Keratinocyte (primary cell): ENCODE data around the gene NHSL1. TPM values are rescaled to one million over a fixed set of nuclear protein-coding genes. Genes with fewer than 3 reads are reported as not detected.

ENCODE experiments used
- DNase-seq: peaks from one replicate; pipeline ENCODE4 v3.0.0-alpha.2; 2011; ENCODE audit warnings: low read depth, missing footprints, low spot score
- FAIRE-seq: peaks from 2 replicates; lab custom pipeline; 2011; peaks lifted over from hg19 to GRCh38; lab: Jason Lieb, UNC
- H2AFZ ChIP-seq: 2 replicates; pipeline ENCODE4 v1.6.0; 2012; ENCODE audit warnings: low read length, control low read depth, inconsistent platforms; ENCODE audit not compliant: control insufficient read depth
- H3K27ac ChIP-seq: 2 replicates; pipeline ENCODE4 v1.5.1; 2011; ENCODE audit warnings: low read length; ENCODE audit not compliant: control insufficient read depth, insufficient read depth
- H3K27me3 ChIP-seq: 3 replicates; pipeline ENCODE4 v1.6.0; 2011; ENCODE audit warnings: low read length; ENCODE audit not compliant: control insufficient read depth, insufficient read depth; ENCODE audit errors: extremely low read depth
- H3K36me3 ChIP-seq, 2 experiments: 2 replicates in 1 of 2; 3 replicates in 1 of 2; pipeline ENCODE4 v1.5.1; 2011; ENCODE audit warnings: low read length in 2 of 2, mild to moderate bottlenecking in 1 of 2; ENCODE audit not compliant: control insufficient read depth in 2 of 2, insufficient read depth in 2 of 2; ENCODE audit errors: extremely low read depth in 1 of 2
- H3K4me1 ChIP-seq: 3 replicates; pipeline ENCODE4 v1.5.1; 2011; ENCODE audit warnings: low read length; ENCODE audit not compliant: control insufficient read depth, insufficient read depth; ENCODE audit errors: extremely low read depth
- H3K4me2 ChIP-seq: 3 replicates; pipeline ENCODE4 v1.6.0; 2011; ENCODE audit warnings: low read depth, low read length; ENCODE audit not compliant: control insufficient read depth, insufficient read depth; ENCODE audit errors: extremely low read depth
- H3K4me3 ChIP-seq, 3 experiments: fragments of 200-600 bp in 1 of 3; sonication (generic) in 1 of 3; 2 replicates in 2 of 3; 3 replicates in 1 of 3; pipeline ENCODE4 v1.5.1; 2011 to 2016; ENCODE audit warnings: low read length in 3 of 3, mild to moderate bottlenecking in 3 of 3, control low read depth in 2 of 3, inconsistent platforms in 1 of 3, low read depth in 1 of 3, mixed read lengths in 1 of 3, mixed run types in 1 of 3, moderate library complexity in 1 of 3; ENCODE audit not compliant: control insufficient read depth in 2 of 3, insufficient read depth in 2 of 3; ENCODE audit errors: extremely low read depth in 1 of 3
- H3K79me2 ChIP-seq: 2 replicates; pipeline ENCODE4 v1.6.0; 2012; ENCODE audit warnings: low read length; ENCODE audit not compliant: control insufficient read depth, insufficient read depth
- H3K9ac ChIP-seq: 3 replicates; pipeline ENCODE4 v1.6.0; 2011; ENCODE audit warnings: low read length; ENCODE audit not compliant: control insufficient read depth, insufficient read depth; ENCODE audit errors: extremely low read depth
- H3K9me1 ChIP-seq: 3 replicates; pipeline ENCODE4 v1.6.0; 2011; ENCODE audit warnings: low read length; ENCODE audit not compliant: control insufficient read depth, insufficient read depth; ENCODE audit errors: extremely low read depth
- H3K9me3 ChIP-seq: 2 replicates; pipeline ENCODE4 v1.5.1; 2012; ENCODE audit warnings: low read depth, low read length; ENCODE audit not compliant: control insufficient read depth
- H4K20me1 ChIP-seq: 3 replicates; pipeline ENCODE4 v1.6.0; 2011; ENCODE audit warnings: low read length; ENCODE audit not compliant: control insufficient read depth, insufficient read depth; ENCODE audit errors: extremely low read depth
- EZH2 ChIP-seq: IDR thresholded peaks from one replicate; pipeline ENCODE4 v1.6.1; 2012; ENCODE audit warnings: inconsistent platforms, mild to moderate bottlenecking, low read length, moderate library complexity
- dilution Hi-C: fragments of 300-500 bp; cut with MboI; formaldehyde crosslinking; loops from one replicate; pipeline ENCODE4 v1.7.0; 2020; ENCODE audit warnings: low sequenced_read_pairs; ENCODE audit not compliant: extremely low pct_ligation_motif_present
- polyA plus RNA-seq, 5 experiments: library from polyadenylated mRNA; depleted of rRNA in 3 of 5; stranded (reverse) in 3 of 5; stranded (forward) in 1 of 5; unstranded in 1 of 5; fragments of >200 nt; gene quantifications; 1 replicate in 1 of 5; 2 replicates in 3 of 5; 3 replicates in 1 of 5; pipeline versions ENCODE4 v1.2.1 to v1.2.3, GENCODE V29; 2011 to 2012; ENCODE audit warnings: missing spikeins in 2 of 5, low read depth in 1 of 5, low replicate concordance in 1 of 5
- TF ChIP-seq, protein P1 (sequence below), 3 experiments: IDR thresholded peaks in 1 of 3; conservative IDR thresholded peaks in 1 of 3; optimal IDR thresholded peaks in 1 of 3; 2 replicates in 2 of 3; 3 replicates in 1 of 3; pipeline versions ENCODE3 to v1.5.1; 2011; ENCODE audit warnings: low read length in 3 of 3, mild to moderate bottlenecking in 3 of 3, moderate library complexity in 2 of 3, control low read depth in 1 of 3, inconsistent platforms in 1 of 3; ENCODE audit not compliant: insufficient read depth in 2 of 3; ENCODE audit errors: extremely low read depth in 1 of 3

NHSL1 gene
- polyA plus RNA-seq, 1 donor (not counting 4 experiments of a cell fraction or from before 2014, with no cell fraction given) = 11.8 TPM

DNA sequence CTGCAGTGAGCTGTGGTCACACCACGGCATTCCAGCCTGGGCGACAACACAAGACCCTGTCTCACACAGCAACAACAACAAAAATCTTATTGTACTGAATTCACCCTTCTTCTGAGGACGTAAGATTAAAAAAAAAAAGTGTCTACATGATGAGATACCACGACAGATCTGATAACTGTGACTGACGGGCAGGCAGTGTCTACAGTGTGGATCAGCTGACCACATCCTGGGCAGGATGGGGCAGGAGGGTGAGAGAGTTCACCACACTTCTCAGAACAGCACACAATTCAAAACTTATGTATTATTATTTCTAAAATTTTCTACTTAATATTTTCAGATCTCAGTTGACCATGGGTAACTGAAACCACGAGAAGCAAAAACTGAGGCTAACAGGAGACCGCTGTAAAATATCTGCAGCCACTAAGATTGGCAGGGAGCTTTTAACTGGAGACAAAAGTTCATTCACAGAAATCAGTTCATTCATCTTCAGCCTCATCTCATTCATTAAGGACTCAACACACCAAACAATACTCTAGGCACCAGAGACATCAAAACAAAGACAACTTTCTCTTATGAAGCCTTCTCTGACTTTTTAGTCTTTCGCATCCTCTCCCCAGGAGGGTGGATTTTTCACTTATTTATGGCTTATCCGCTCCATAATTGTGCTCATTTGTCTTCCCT, 15.7 kb upstream of the NHSL1 start:
- Histone ChIP-seq H3K4me1 (no peaks in the 10 kb centered on the region), H3K4me3 (no peak overlapping the region), H3K27me3 (no peaks in the 10 kb centered on the region), H4K20me1 (no peaks in the 10 kb centered on the region), H3K9ac (no peak overlapping the region), H3K9me1 (peaks cover 2% of the 10 kb centered on the region), H3K9me3 (no peaks in the 10 kb centered on the region), H2AFZ (no peak overlapping the region), H3K79me2 (peaks cover 42% of the 10 kb centered on the region), H3K36me3 (peaks cover 0 to 6% of the 10 kb centered on the region in 2 experiments), H3K27ac (no peak overlapping the region), H3K4me2 (no peak overlapping the region)
- no peak for TF ChIP-seq EZH2
- TF ChIP-seq, protein P1, sequence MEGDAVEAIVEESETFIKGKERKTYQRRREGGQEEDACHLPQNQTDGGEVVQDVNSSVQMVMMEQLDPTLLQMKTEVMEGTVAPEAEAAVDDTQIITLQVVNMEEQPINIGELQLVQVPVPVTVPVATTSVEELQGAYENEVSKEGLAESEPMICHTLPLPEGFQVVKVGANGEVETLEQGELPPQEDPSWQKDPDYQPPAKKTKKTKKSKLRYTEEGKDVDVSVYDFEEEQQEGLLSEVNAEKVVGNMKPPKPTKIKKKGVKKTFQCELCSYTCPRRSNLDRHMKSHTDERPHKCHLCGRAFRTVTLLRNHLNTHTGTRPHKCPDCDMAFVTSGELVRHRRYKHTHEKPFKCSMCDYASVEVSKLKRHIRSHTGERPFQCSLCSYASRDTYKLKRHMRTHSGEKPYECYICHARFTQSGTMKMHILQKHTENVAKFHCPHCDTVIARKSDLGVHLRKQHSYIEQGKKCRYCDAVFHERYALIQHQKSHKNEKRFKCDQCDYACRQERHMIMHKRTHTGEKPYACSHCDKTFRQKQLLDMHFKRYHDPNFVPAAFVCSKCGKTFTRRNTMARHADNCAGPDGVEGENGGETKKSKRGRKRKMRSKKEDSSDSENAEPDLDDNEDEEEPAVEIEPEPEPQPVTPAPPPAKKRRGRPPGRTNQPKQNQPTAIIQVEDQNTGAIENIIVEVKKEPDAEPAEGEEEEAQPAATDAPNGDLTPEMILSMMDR (optimal IDR thresholded peaks at IDR 0.05 in 1 of 3, IDR thresholded peaks at IDR 0.05 in 1 of 3, conservative IDR thresholded peaks at IDR 0.05 in 1 of 3; ENCODE audit: extremely low read depth in 1 of 3, insufficient read depth in 2 of 3, low read length in 3 of 3) = no peak
- no peak for DNase-seq
- no peak for FAIRE-seq
- dilution Hi-C loops = no loop called here

DNA sequence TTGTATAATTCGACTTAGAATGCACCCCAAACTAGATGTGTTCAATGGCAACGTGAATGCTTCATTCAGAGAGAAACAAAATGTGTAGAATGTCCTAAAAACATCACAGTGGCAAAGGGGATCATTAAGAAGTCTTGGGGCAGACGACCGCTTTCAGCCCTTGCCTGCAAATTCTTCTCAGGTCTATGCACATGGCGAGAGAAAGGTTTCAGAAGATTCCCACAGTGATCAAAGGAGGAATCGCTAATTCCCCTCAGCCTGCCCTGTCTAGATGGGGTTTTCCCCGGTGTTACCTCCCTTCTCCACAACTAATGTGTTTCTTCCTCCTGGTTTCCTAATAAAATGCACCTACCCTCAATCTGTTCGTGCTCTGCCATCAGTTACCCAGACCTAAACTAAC, 13.3 kb upstream of the NHSL1 start:
- no peak for FAIRE-seq
- no peaks in the 10 kb centered on the region for H4K20me1 ChIP-seq
- H3K4me2 ChIP-seq = no peak overlapping the region
- peaks cover 2% of the 10 kb centered on the region for H3K9me1 ChIP-seq
- dilution Hi-C loops = no loop called here
- H3K9me3 ChIP-seq = no peaks in the 10 kb centered on the region
- no peaks in the 10 kb centered on the region for H3K27me3 ChIP-seq
- peaks cover 47% of the 10 kb centered on the region for H3K79me2 ChIP-seq
- H3K27ac ChIP-seq = no peak overlapping the region
- H3K4me1 ChIP-seq = no peaks in the 10 kb centered on the region
- H3K36me3 ChIP-seq = peaks cover 0 to 6% of the 10 kb centered on the region in 2 experiments
- no peak for TF ChIP-seq EZH2
- TF ChIP-seq, protein P1 (optimal IDR thresholded peaks at IDR 0.05 in 1 of 3, IDR thresholded peaks at IDR 0.05 in 1 of 3, conservative IDR thresholded peaks at IDR 0.05 in 1 of 3; ENCODE audit: extremely low read depth in 1 of 3, insufficient read depth in 2 of 3, low read length in 3 of 3) = no peak
- H3K4me3 ChIP-seq = no peak overlapping the region
- H3K9ac ChIP-seq = no peak overlapping the region
- DNase-seq = no peak
- H2AFZ ChIP-seq = no peak overlapping the region
